Measurements from ENCODE around the gene PLEKHA1. TPM values are rescaled to one million over a fixed set of nuclear protein-coding genes. Genes with fewer than 3 reads are reported as not detected.

The PLEKHA1 gene
- total and polyA plus RNA-seq, 2 of the 4 experiments (the other 2 are of a cell fraction), result 7.2 to 9.5 TPM

DNA sequence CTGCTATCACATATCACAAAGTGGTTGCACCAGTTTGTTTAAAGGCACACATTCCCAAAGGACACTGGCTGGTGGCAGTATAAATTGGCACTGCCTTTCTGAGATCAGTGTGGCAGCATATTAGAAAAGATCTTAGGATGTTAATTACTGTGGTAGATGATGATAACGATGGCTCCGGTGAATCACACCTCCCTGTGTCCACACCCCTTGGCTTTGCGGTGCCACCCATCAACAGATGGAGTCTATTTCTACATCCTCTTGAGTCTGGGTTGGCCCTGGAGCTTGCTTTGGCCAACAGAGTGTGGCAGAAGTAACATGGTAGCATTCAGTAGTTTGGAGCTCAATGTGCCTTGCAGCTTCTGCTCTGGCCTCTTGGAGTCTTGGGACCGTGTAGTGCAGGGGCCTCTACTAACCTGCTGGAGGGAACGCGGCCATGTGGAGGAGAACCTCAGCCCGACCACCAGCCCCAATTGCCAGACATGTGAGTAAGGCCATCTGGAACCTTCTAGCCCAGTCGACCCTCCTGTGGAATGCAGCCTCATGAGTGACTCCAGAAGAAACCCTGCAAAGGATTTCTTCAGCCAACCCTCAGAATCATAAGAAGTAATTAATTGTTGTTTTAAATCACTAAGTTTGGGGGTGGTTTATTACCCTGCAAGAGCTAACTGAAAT, 27.2 kb upstream of the PLEKHA1 start:
- H3K9me1 ChIP-seq (ENCODE audit: insufficient read depth, low read length), result no peaks in the 10 kb centered on the region
- H3K4me3 ChIP-seq (ENCODE audit: insufficient read depth, low read depth, low read length), result no peak overlapping the region
- H3K4me1 ChIP-seq (ENCODE audit: control insufficient read depth, insufficient read depth, low read length), result no peaks in the 10 kb centered on the region
- H3K4me2 ChIP-seq (ENCODE audit: low read depth, low read length), result no peak overlapping the region
- TF ChIP-seq NFE2L2 (IDR thresholded peaks at IDR 0.05; ENCODE audit: low read depth, low read length) (no peak), RFX5 (IDR thresholded peaks at IDR 0.05; ENCODE audit: low read depth, low read length) (no peak), MAFK (IDR thresholded peaks at IDR 0.05; ENCODE audit: low read depth, low read length) (no peak), RAD21 (IDR thresholded peaks at IDR 0.05; ENCODE audit: low read length) (no peak), RCOR1 (IDR thresholded peaks at IDR 0.05; ENCODE audit: insufficient replicate concordance, low read length) (no peak), CEBPB (IDR thresholded peaks at IDR 0.05; ENCODE audit: low read depth, low read length) (no peak), CHD1 (IDR thresholded peaks at IDR 0.05; ENCODE audit: low read depth, low read length) (no peak), MAZ (IDR thresholded peaks at IDR 0.05; ENCODE audit: borderline replicate concordance, low read depth, low read length) (no peak)
- TF ChIP-seq, protein P1, sequence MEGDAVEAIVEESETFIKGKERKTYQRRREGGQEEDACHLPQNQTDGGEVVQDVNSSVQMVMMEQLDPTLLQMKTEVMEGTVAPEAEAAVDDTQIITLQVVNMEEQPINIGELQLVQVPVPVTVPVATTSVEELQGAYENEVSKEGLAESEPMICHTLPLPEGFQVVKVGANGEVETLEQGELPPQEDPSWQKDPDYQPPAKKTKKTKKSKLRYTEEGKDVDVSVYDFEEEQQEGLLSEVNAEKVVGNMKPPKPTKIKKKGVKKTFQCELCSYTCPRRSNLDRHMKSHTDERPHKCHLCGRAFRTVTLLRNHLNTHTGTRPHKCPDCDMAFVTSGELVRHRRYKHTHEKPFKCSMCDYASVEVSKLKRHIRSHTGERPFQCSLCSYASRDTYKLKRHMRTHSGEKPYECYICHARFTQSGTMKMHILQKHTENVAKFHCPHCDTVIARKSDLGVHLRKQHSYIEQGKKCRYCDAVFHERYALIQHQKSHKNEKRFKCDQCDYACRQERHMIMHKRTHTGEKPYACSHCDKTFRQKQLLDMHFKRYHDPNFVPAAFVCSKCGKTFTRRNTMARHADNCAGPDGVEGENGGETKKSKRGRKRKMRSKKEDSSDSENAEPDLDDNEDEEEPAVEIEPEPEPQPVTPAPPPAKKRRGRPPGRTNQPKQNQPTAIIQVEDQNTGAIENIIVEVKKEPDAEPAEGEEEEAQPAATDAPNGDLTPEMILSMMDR (conservative IDR thresholded peaks at IDR 0.05; ENCODE audit: low read depth, low read length), result no peak
- TF ChIP-seq, protein P2, sequence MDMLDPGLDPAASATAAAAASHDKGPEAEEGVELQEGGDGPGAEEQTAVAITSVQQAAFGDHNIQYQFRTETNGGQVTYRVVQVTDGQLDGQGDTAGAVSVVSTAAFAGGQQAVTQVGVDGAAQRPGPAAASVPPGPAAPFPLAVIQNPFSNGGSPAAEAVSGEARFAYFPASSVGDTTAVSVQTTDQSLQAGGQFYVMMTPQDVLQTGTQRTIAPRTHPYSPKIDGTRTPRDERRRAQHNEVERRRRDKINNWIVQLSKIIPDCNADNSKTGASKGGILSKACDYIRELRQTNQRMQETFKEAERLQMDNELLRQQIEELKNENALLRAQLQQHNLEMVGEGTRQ (IDR thresholded peaks at IDR 0.05; ENCODE audit: low read depth, low read length), result no peak
- TF ChIP-seq, protein P3, sequence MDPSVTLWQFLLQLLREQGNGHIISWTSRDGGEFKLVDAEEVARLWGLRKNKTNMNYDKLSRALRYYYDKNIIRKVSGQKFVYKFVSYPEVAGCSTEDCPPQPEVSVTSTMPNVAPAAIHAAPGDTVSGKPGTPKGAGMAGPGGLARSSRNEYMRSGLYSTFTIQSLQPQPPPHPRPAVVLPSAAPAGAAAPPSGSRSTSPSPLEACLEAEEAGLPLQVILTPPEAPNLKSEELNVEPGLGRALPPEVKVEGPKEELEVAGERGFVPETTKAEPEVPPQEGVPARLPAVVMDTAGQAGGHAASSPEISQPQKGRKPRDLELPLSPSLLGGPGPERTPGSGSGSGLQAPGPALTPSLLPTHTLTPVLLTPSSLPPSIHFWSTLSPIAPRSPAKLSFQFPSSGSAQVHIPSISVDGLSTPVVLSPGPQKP (IDR thresholded peaks at IDR 0.05; ENCODE audit: borderline replicate concordance, low read depth, low read length), result no peak
- H3K79me1 ChIP-seq (ENCODE audit: low read depth in 1 of 2, low read length in 2 of 2), result no peaks in the 10 kb centered on the region
- intact Hi-C loops (cut with micrococcal nuclease) (no loop called here), dilution Hi-C loops (cut with HindIII; ENCODE audit: low sequenced_read_pairs, unreplicated experiment) (no loop called here), in situ Hi-C loops (cut with MboI; ENCODE audit: low sequenced_read_pairs) (loop anchor here (10.0 kb wide), 1 partner anchor 227 kb away; no protein-coding TSS in a partner anchor)
- no peak overlapping the region for H4K91ac ChIP-seq (ENCODE audit: insufficient read depth, low read depth, low read length)
- DNase-seq (no peak), ATAC-seq (ENCODE audit: low read depth) (no peak)
- H2BK15ac ChIP-seq (ENCODE audit: low read depth, low read length), result no peak overlapping the region
- peaks cover 7% of the 10 kb centered on the region; the same call in 1 of the 2 replicates for H3K9me3 ChIP-seq (ENCODE audit: control insufficient read depth, insufficient read depth, low read length)
- no peak overlapping the region for H3K9ac ChIP-seq (ENCODE audit: low read depth, low read length)
- H3K36me3 ChIP-seq (ENCODE audit: control insufficient read depth, insufficient read depth, low read length), result no peaks in the 10 kb centered on the region
- no peak overlapping the region for H3K14ac ChIP-seq (replicated peaks; ENCODE audit: low read depth, low read length)
- no peak overlapping the region for H3K23ac ChIP-seq (ENCODE audit: low read depth, low read length)
- WGBS, 2 experiments (ENCODE audit: extremely low coverage in 2 of 2, insufficient read length in 1 of 2), result no CpG with 5 or more reads among the region's 8 CpGs
- H3K18ac ChIP-seq (ENCODE audit: low read depth, low read length), result no peak overlapping the region
- no peaks in the 10 kb centered on the region; the same call in 1 of the 2 replicates for H4K20me1 ChIP-seq (ENCODE audit: insufficient read depth, low read length)
- no peak overlapping the region for H2AK9ac ChIP-seq (replicated peaks; ENCODE audit: low read depth, low read length, poor library complexity)
- no peak overlapping the region for H3K27ac ChIP-seq (ENCODE audit: insufficient read depth, low read length)
- no peak overlapping the region for H2BK5ac ChIP-seq (ENCODE audit: low read depth, low read length, poor library complexity, severe bottlenecking)
- no peak overlapping the region for H3K4ac ChIP-seq (ENCODE audit: low read depth, low read length)
- no peak overlapping the region for H3K56ac ChIP-seq (ENCODE audit: extremely low read depth, insufficient read depth, low read length)
- CTCF ChIA-PET, result no interaction called here
- no peak overlapping the region for H4K8ac ChIP-seq (ENCODE audit: low read depth in 2 of 2, low read length in 2 of 2)
- H2AK5ac ChIP-seq (ENCODE audit: low read depth, low read length), result no peak overlapping the region
- no TSS peak for BruUV-seq (replicated peaks)
- POLR2A ChIA-PET (ENCODE audit: unreplicated experiment), result no interaction called here
- no peak overlapping the region for H4K5ac ChIP-seq (ENCODE audit: low read depth, low read length)
- H2BK120ac ChIP-seq (ENCODE audit: low read depth, low read length), result no peak overlapping the region
- H3K27me3 ChIP-seq (ENCODE audit: control insufficient read depth, insufficient read depth, low read length), result peaks cover 26% of the 10 kb centered on the region
- no peak overlapping the region for H2AFZ ChIP-seq (replicated peaks; ENCODE audit: low read length, poor library complexity)
- no peak overlapping the region for H2BK20ac ChIP-seq (ENCODE audit: low read depth, low read length)
